Measurements from ENCODE around the gene CLINT1. TPM values are rescaled to one million over a fixed set of nuclear protein-coding genes. Genes with fewer than 3 reads are reported as not detected.
"Not testable (repeated sequence)": the region's sequence is repeated elsewhere in the genome, so short reads cannot be mapped to it uniquely, and the experiment has no call there.

Gene CLINT1
- total RNA-seq, 1 donor from 2014 or later = 72.4 TPM

DNA sequence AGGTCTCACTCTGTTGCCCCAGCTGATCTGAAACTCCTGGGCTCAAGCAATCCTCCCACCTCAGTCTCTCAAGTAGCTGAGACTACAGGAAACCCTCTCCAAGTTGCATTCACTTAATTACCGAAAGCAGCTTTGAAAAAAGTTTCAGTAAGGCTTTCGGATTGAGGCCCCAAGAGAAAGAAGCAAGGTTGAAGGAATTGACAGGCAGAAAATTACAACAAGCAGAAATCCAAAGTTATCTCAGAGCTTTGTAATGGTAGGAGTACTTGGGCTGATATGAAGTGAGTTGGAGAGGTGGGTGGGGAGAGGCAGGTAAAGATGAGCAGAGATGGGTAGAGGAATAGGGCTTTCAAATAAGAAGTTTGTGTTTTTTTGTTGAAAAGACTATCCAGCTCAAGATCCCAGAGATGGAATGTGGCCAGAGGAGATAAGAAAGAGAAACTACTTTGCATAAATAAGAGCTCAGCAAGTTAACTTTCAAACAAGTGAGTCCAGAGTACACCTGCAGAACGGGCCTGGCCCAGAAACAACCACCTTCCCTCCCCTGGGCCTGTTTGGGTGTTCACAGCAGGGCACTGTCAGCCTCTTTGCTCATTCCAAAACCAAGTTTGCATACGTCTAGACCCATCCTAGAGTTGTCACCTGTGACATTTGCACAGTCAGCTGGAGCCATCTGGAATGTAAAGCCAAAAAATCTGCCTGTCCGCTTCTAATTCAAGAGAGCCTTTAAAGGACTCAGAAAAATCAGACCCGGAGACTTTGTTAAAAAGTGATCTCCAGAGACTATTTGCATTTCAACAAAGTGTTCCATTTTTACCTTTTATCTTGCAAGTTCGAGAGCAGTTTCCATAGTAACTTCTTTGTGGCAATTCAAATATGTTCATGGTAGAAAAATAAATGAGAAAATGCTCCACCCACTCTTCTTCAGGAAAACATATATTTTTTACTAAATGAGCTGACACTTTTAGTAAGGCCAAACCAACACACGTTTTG, 2.2 kb upstream of the CLINT1 start:
- Mint-ChIP-seq H3K4me1 (ENCODE audit: low read depth) (peaks cover 25% of the 10 kb centered on the region), H3K36me3 (ENCODE audit: low read depth) (peaks cover 2% of the 10 kb centered on the region), H3K9me3 (ENCODE audit: low read depth) (no peaks in the 10 kb centered on the region), H3K4me3 (ENCODE audit: unreplicated experiment) (no peak overlapping the region), H3K27ac (ENCODE audit: unreplicated experiment) (no peak overlapping the region), H3K27me3 (ENCODE audit: low read depth) (no peaks in the 10 kb centered on the region)
- no peak for DNase-seq (ENCODE audit: low spot score)
- TF ChIP-seq, protein P1, sequence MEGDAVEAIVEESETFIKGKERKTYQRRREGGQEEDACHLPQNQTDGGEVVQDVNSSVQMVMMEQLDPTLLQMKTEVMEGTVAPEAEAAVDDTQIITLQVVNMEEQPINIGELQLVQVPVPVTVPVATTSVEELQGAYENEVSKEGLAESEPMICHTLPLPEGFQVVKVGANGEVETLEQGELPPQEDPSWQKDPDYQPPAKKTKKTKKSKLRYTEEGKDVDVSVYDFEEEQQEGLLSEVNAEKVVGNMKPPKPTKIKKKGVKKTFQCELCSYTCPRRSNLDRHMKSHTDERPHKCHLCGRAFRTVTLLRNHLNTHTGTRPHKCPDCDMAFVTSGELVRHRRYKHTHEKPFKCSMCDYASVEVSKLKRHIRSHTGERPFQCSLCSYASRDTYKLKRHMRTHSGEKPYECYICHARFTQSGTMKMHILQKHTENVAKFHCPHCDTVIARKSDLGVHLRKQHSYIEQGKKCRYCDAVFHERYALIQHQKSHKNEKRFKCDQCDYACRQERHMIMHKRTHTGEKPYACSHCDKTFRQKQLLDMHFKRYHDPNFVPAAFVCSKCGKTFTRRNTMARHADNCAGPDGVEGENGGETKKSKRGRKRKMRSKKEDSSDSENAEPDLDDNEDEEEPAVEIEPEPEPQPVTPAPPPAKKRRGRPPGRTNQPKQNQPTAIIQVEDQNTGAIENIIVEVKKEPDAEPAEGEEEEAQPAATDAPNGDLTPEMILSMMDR (IDR thresholded peaks at IDR 0.05) = no peak

DNA sequence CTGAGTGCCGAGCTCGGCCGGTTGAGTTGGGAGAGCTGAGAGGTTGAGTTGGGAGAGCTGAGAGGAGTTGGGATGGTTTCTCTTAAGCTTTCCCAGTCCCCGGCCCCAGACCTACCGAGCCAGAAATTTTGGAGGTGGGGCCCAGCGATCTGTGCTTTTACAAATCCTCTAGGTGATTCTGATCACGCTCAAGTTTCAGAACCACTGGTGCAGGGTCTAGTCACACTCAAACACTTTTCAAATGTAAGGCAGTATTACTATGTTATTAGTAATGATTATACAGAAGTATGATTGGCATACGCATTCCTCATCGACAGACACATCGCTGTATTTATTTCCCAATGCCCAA, 256 bp upstream of the CLINT1 start:
- H3K4me1 Mint-ChIP-seq (ENCODE audit: low read depth) = peaks cover 41% of the 10 kb centered on the region
- H3K27ac Mint-ChIP-seq (ENCODE audit: unreplicated experiment) = peak overlapping the region; percentile 98
- no peaks in the 10 kb centered on the region for H3K9me3 Mint-ChIP-seq (ENCODE audit: low read depth)

DNA sequence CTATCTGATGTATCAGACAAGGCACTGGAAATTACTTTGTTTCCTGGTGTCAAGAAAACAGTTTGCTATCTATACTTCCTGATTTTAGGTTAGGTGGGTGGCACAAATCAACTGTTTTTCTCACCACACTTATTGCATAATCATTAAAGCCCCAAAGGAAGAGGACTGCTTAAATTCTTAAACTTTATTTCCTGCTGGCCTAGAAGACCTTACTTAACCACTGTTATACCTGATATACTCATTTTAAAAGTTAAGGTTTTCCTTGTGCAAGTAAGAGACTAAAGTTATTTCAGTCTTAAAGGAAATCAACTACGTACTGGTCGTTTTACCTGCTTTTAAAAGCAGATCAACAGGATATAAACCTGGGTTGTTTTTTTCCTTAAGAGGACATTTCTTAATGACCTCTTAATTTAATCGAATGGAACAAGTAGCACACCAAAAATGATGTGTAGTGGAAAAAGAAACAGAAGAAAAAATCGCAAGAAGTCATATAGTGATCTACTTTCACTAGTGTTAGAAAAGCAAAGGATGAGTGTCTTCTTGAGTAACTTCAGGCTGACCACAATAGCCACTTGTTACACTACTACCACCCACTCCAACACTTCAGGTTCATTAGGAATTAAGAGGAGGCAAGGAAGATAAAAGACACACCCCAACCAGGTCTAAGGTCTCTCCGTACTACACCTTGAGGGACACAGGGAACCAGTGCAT, 974 bp downstream of the CLINT1 start:
- TF ChIP-seq, protein P1 (IDR thresholded peaks at IDR 0.05) = no peak
- H3K9me3 Mint-ChIP-seq (ENCODE audit: low read depth) = no peaks in the 10 kb centered on the region
- DNase-seq (ENCODE audit: low spot score) = no peak

More for the DNA sequence above, 256 bp upstream of the CLINT1 start:
- Mint-ChIP-seq H3K27me3 (ENCODE audit: low read depth) (no peaks in the 10 kb centered on the region), H3K4me3 (ENCODE audit: unreplicated experiment) (peak overlapping the region; percentile 95), H3K36me3 (ENCODE audit: low read depth) (peaks cover 2% of the 10 kb centered on the region)
- no peak for DNase-seq (ENCODE audit: low spot score)
- TF ChIP-seq, protein P1 (IDR thresholded peaks at IDR 0.05) = no peak

DNA sequence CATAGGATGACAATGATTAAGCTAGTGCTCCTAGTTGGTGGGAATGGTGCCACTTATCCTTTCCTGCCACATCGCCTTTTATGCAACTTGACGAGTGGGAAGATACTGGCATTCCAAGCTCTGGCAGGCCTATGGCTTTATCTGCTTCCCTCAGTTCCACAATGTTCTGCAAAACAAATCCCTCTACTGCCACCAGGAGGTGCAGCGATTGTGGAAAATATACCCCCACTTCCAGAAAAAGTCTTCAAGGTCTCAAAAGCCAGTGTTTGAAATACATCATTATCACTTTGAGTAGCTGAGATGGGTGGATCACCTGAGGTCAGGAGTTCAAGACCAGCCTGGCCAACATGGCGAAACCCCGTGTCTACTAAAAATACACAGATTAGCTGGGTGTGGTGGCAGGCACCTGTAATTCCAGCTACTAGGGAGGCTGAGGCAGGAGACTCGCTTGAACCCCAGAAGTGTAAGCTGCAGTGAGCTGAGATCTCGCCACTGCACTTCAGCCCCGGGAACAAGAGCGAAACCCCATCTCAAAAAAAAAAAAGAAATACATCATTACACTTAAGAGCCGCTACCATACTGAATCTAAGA, 3.4 kb downstream of the CLINT1 start:
- H3K27ac Mint-ChIP-seq (ENCODE audit: unreplicated experiment) = peak overlapping the region; percentile 41
- no peak for DNase-seq (ENCODE audit: low spot score)

More for the DNA sequence above, 974 bp downstream of the CLINT1 start:
- Mint-ChIP-seq H3K27ac (ENCODE audit: unreplicated experiment) (peak overlapping the region; percentile 98), H3K4me3 (ENCODE audit: unreplicated experiment) (peak overlapping the region; percentile 95), H3K36me3 (ENCODE audit: low read depth) (peaks cover 2% of the 10 kb centered on the region), H3K4me1 (ENCODE audit: low read depth) (peaks cover 48% of the 10 kb centered on the region), H3K27me3 (ENCODE audit: low read depth) (no peaks in the 10 kb centered on the region)

DNA sequence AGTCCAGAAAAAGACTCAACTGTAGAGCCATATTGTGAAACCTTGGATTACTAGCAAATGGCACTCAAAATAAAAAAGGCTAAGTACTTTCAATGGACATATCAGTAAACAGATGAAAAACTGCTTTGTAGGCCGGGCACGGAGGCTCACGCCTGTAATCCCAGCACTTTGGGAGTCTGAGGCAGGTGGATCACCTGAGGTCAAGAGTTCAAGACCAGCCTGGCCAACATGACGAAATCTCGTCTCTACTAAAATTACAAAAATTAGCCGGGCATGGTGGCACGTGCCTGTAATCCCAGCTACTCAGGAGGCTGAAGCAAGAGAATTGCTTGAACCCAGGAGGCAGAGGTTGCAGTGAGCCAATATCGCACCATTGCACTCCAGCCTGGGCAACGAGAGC, 5.6 kb downstream of the CLINT1 start:
- not testable (repeated sequence) for H3K9me3 Mint-ChIP-seq (ENCODE audit: low read depth); H3K27me3 Mint-ChIP-seq (ENCODE audit: low read depth); H3K4me3 Mint-ChIP-seq (ENCODE audit: unreplicated experiment); H3K27ac Mint-ChIP-seq (ENCODE audit: unreplicated experiment); DNase-seq (ENCODE audit: low spot score); H3K36me3 Mint-ChIP-seq (ENCODE audit: low read depth)
- H3K4me1 Mint-ChIP-seq (ENCODE audit: low read depth) = peaks cover 53% of the 10 kb centered on the region

More for the DNA sequence above, 3.4 kb downstream of the CLINT1 start:
- Mint-ChIP-seq H3K9me3 (ENCODE audit: low read depth) (no peaks in the 10 kb centered on the region), H3K4me1 (ENCODE audit: low read depth) (peaks cover 56% of the 10 kb centered on the region), H3K4me3 (ENCODE audit: unreplicated experiment) (peak overlapping the region; percentile 39), H3K36me3 (ENCODE audit: low read depth) (peaks cover 2% of the 10 kb centered on the region), H3K27me3 (ENCODE audit: low read depth) (no peaks in the 10 kb centered on the region)
- TF ChIP-seq, protein P1 (IDR thresholded peaks at IDR 0.05) = peak; percentile 87

All from chondrocyte (in vitro differentiated cells).